H9 (cell line): ENCODE data around the gene ZNF101. TPM values are rescaled to one million over a fixed set of nuclear protein-coding genes. Genes with fewer than 3 reads are reported as not detected.

Experiments
- DNase-seq: peaks from one replicate; pipeline ENCODE4 v3.0.0-alpha.2; 2017
- H2AFZ ChIP-seq: one replicate; pipeline ENCODE4 v1.6.1; 2013; ENCODE audit warnings: mild to moderate bottlenecking, low read length, control low read depth, moderate library complexity
- H2AK5ac ChIP-seq: 2 replicates; pipeline ENCODE4 v1.6.1; 2013; ENCODE audit warnings: low read length, control low read depth, mixed read lengths; ENCODE audit not compliant: insufficient read length
- H2BK120ac ChIP-seq: one replicate; pipeline ENCODE4 v1.6.1; 2013; ENCODE audit warnings: low read depth, mild to moderate bottlenecking, low read length, control low read depth, inconsistent platforms; ENCODE audit not compliant: poor library complexity, severe bottlenecking
- H2BK12ac ChIP-seq: 2 replicates; pipeline ENCODE4 v1.6.1; 2013; ENCODE audit warnings: low read length, control low read depth, mixed read lengths, low read depth; ENCODE audit not compliant: insufficient read length
- H2BK15ac ChIP-seq: 2 replicates; pipeline ENCODE4 v1.6.1; 2013; ENCODE audit warnings: low read depth, low read length, control low read depth
- H2BK20ac ChIP-seq: one replicate; pipeline ENCODE4 v1.6.1; 2013; ENCODE audit warnings: low read depth, mild to moderate bottlenecking, low read length, control low read depth, inconsistent platforms; ENCODE audit not compliant: poor library complexity, severe bottlenecking
- H2BK5ac ChIP-seq: 2 replicates; pipeline ENCODE4 v1.6.1; 2013; ENCODE audit warnings: low read length, control low read depth, mixed read lengths; ENCODE audit not compliant: insufficient read length
- H3K14ac ChIP-seq: 2 replicates; pipeline ENCODE4 v1.6.1; 2013; ENCODE audit warnings: low read length, control low read depth; ENCODE audit not compliant: insufficient read depth
- H3K18ac ChIP-seq: 2 replicates; pipeline ENCODE4 v1.6.1; 2013; ENCODE audit warnings: low read depth, mild to moderate bottlenecking, mixed read lengths, low read length, control low read depth; ENCODE audit not compliant: insufficient read length
- H3K23ac ChIP-seq: 2 replicates; pipeline ENCODE4 v1.6.1; 2013; ENCODE audit warnings: low read length, control low read depth, mixed read lengths, low read depth; ENCODE audit not compliant: insufficient read length
- H3K23me2 ChIP-seq: 2 replicates; pipeline ENCODE4 v1.6.1; 2013; ENCODE audit warnings: low read depth, mild to moderate bottlenecking, mixed read lengths, low read length, control low read depth; ENCODE audit not compliant: insufficient read length, poor library complexity, severe bottlenecking
- H3K27ac ChIP-seq: 2 replicates; pipeline ENCODE4 v1.5.1; 2013; ENCODE audit warnings: low read length, control low read depth, mixed read lengths, low read depth; ENCODE audit not compliant: insufficient read length
- H3K27me3 ChIP-seq: 2 replicates; pipeline ENCODE4 v1.6.1; 2013; ENCODE audit warnings: low read length, control low read depth, inconsistent platforms; ENCODE audit not compliant: insufficient read depth
- H3K4ac ChIP-seq: 2 replicates; pipeline ENCODE4 v1.6.1; 2013; ENCODE audit warnings: low read depth, mild to moderate bottlenecking, control low read depth, inconsistent platforms, low read length, moderate library complexity
- H3K4me1 ChIP-seq: 2 replicates; pipeline ENCODE4 v1.6.1; 2013; ENCODE audit warnings: low read length, control low read depth, inconsistent platforms; ENCODE audit not compliant: insufficient read depth
- H3K4me2 ChIP-seq: 2 replicates; pipeline ENCODE4 v1.6.1; 2013; ENCODE audit warnings: low read length, control low read depth, mixed read lengths; ENCODE audit not compliant: insufficient read length, insufficient read depth
- H3K56ac ChIP-seq: 2 replicates; pipeline ENCODE4 v1.6.1; 2013; ENCODE audit warnings: low read depth, mild to moderate bottlenecking, mixed read lengths, low read length, control low read depth; ENCODE audit not compliant: insufficient read length
- H3K79me1 ChIP-seq: 2 replicates; pipeline ENCODE4 v1.6.1; 2013; ENCODE audit warnings: low read depth, mild to moderate bottlenecking, moderate library complexity, low read length, control low read depth, inconsistent platforms; ENCODE audit not compliant: insufficient read depth, poor library complexity, severe bottlenecking
- H3K79me2 ChIP-seq: 2 replicates; pipeline ENCODE4 v1.6.1; 2013; ENCODE audit warnings: low read length, control low read depth, inconsistent platforms; ENCODE audit not compliant: insufficient read depth
- H3K9ac ChIP-seq: 2 replicates; pipeline ENCODE4 v1.6.1; 2013; ENCODE audit warnings: low read length, control low read depth, mixed read lengths; ENCODE audit not compliant: insufficient read length; ENCODE audit errors: extremely low read depth
- H3K9me3 ChIP-seq: one replicate; pipeline ENCODE4 v1.6.1; 2013; ENCODE audit warnings: low read depth, low read length, inconsistent platforms; ENCODE audit not compliant: control insufficient read depth
- H3T11ph ChIP-seq: one replicate; pipeline ENCODE4 v1.6.1; 2013; ENCODE audit warnings: mild to moderate bottlenecking, low read length, control low read depth, inconsistent platforms
- H4K20me1 ChIP-seq: one replicate; pipeline ENCODE4 v1.6.1; 2013; ENCODE audit not compliant: control insufficient read depth, insufficient read length, insufficient read depth
- H4K5ac ChIP-seq: 2 replicates; pipeline ENCODE4 v1.6.1; 2013; ENCODE audit warnings: low read depth, mild to moderate bottlenecking, mixed read lengths, low read length, control low read depth; ENCODE audit not compliant: insufficient read length
- H4K8ac ChIP-seq: replicated peaks from 2 replicates; pipeline ENCODE4 v1.6.1; 2013; ENCODE audit warnings: low read length, control low read depth, mixed read lengths, low read depth; ENCODE audit not compliant: insufficient read length
- H4K91ac ChIP-seq: 2 replicates; pipeline ENCODE4 v1.6.1; 2013; ENCODE audit warnings: low read depth, mild to moderate bottlenecking, moderate library complexity, mixed read lengths, low read length, control low read depth; ENCODE audit not compliant: insufficient read length
- H3K27ac Mint-ChIP-seq, 3 experiments: 2 replicates in 2 of 3; 3 replicates in 1 of 3; pipeline ENCODE4 v1.8.0; 2020 to 2021; ENCODE audit warnings: mixed read lengths in 3 of 3, mild to moderate bottlenecking in 1 of 3, moderate library complexity in 1 of 3
- H3K27me3 Mint-ChIP-seq: 2 replicates; pipeline ENCODE4 v1.8.0; 2021; ENCODE audit warnings: low read depth, mild to moderate bottlenecking, moderate library complexity, mixed read lengths
- H3K36me3 Mint-ChIP-seq, 3 experiments: 2 replicates in 2 of 3; 3 replicates in 1 of 3; pipeline ENCODE4 v1.8.0; 2020 to 2021; ENCODE audit warnings: low read depth in 3 of 3, mixed read lengths in 3 of 3; ENCODE audit not compliant: insufficient read depth in 1 of 3
- H3K4me1 Mint-ChIP-seq, 2 experiments: 2 replicates each; pipeline ENCODE4 v1.8.0; 2020; ENCODE audit warnings: mixed read lengths in 2 of 2
- H3K4me3 Mint-ChIP-seq, 2 experiments: 2 replicates in 1 of 2; 3 replicates in 1 of 2; pipeline ENCODE4 v1.8.0; 2020 to 2021; ENCODE audit warnings: mild to moderate bottlenecking in 2 of 2, mixed read lengths in 2 of 2, moderate library complexity in 1 of 2
- H3K9me3 Mint-ChIP-seq, 2 experiments: 2 replicates in 1 of 2; 3 replicates in 1 of 2; pipeline ENCODE4 v1.8.0; 2020; ENCODE audit warnings: mild to moderate bottlenecking in 2 of 2, mixed read lengths in 2 of 2, moderate library complexity in 1 of 2
- WGBS: extraction: QIAGEN DNeasy Blood & Tissue Kit; methylation state at CpG from one replicate; pipeline ENCODE4 v1.1.7; 2013; ENCODE audit warnings: missing lambda C conversion rate, low lambda C conversion rate, mixed read lengths; ENCODE audit not compliant: insufficient read length; ENCODE audit errors: extremely low coverage; 5-methylcytosine and 5-hydroxymethylcytosine counted together
- total RNA-seq: library from RNA; stranded (reverse); gene quantifications from 2 replicates; pipeline ENCODE4 v1.2.1, GENCODE V29; 2021
- TF ChIP-seq, protein P1 (sequence below): fragments of 200-600 bp; sonication (generic); conservative IDR thresholded peaks from 3 replicates; pipeline ENCODE4 v1.8.0; 2021; ENCODE audit warnings: antibody characterized with exemption, mild to moderate bottlenecking

Gene ZNF101
- total RNA-seq, 1 experiment from 2014 or later: 46.9 TPM

DNA sequence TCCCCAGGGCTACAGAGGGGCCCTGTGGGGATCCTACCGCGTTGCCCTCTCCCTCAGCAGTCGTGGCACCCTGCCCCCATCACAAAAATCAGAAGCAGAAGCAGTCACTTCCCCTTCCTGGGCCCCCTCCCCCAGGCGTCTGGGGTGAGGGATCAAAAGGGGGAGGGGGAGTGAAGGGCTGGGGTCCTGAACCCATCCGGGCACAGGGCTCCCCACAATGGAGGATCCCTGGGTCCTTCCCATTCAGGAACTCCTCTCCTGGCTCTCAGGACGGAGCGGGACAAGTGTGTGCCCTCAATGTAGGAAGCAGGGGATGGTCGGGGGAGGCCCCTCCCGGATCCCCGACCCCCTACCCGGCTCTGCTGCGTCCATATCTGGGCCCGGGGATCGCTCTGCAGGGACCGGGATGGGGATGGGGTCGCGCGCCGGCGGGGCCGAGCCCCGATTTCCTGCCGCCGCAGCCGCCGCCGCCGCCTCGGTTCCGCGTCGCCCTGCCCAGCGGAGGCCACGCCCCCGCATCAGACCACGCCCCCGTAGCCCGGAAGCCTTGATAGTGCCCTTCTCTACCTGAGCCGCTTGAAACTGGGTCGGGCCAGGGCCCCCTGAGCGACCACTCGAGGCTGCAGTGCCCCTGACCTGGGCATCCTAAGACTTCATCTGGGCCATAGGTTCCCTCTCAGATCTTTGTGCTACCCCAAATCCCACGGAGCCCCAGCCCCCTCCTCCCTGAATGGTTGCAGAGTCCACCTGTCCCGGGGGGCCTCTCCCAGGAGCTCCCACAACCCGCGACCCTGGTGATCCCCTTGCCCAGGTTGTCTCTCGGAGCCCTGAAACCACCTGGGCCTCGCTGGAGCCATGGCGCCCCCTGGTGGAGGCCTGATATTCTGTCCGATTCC lies 25.2 kb upstream of the ZNF101 start, which contains the start of gene GMIP:
Gene GMIP, minus strand, starts transcription at position 500 of the 896 bp plus-strand sequence. Its CDS starts 128 bp downstream, at position 372.
- Histone ChIP-seq H2BK15ac (no peak within 1 kb of the TSS), H3K9me3 (no peaks in the 10 kb centered on the region), H3K79me2 (no peaks in the 10 kb centered on the region), H3K27me3 (no peaks in the 10 kb centered on the region), H4K8ac (no peak within 1 kb of the TSS), H3T11ph (no peak within 1 kb of the TSS), H4K5ac (no peak within 1 kb of the TSS), H2BK12ac (no peak within 1 kb of the TSS), H3K27ac (no peak within 1 kb of the TSS), H2AFZ (no peak within 1 kb of the TSS), H3K4me1 (no peaks in the 10 kb centered on the region), H3K23me2 (peaks cover 8% of the 10 kb centered on the region), H3K23ac (no peak within 1 kb of the TSS), H4K20me1 (no peaks in the 10 kb centered on the region), H3K9ac (peak within 1 kb of the TSS; percentile 54), H2BK120ac (no peak within 1 kb of the TSS), H3K4ac (no peak within 1 kb of the TSS), H3K56ac (no peak within 1 kb of the TSS), H3K14ac (peak within 1 kb of the TSS; percentile 83), H2BK5ac (no peak within 1 kb of the TSS), H4K91ac (no peak within 1 kb of the TSS), H2BK20ac (no peak within 1 kb of the TSS), H2AK5ac (no peak within 1 kb of the TSS), H3K4me2 (peak within 1 kb of the TSS; percentile 78), H3K79me1 (no peaks in the 10 kb centered on the region), H3K18ac (peak within 1 kb of the TSS; percentile 81)
- peak; percentile 90 for DNase-seq
- TF ChIP-seq, protein P1, sequence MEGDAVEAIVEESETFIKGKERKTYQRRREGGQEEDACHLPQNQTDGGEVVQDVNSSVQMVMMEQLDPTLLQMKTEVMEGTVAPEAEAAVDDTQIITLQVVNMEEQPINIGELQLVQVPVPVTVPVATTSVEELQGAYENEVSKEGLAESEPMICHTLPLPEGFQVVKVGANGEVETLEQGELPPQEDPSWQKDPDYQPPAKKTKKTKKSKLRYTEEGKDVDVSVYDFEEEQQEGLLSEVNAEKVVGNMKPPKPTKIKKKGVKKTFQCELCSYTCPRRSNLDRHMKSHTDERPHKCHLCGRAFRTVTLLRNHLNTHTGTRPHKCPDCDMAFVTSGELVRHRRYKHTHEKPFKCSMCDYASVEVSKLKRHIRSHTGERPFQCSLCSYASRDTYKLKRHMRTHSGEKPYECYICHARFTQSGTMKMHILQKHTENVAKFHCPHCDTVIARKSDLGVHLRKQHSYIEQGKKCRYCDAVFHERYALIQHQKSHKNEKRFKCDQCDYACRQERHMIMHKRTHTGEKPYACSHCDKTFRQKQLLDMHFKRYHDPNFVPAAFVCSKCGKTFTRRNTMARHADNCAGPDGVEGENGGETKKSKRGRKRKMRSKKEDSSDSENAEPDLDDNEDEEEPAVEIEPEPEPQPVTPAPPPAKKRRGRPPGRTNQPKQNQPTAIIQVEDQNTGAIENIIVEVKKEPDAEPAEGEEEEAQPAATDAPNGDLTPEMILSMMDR: peak; percentile 95
- Mint-ChIP-seq H3K27me3 (no peaks in the 10 kb centered on the region), H3K4me1 (peaks cover 6 to 8% of the 10 kb centered on the region in 2 experiments), H3K4me3 (peak within 1 kb of the TSS; percentile 89 to 90), H3K9me3 (no peaks in the 10 kb centered on the region; a peak in 1 of 5 replicates), H3K36me3 (peaks cover 15 to 41% (median 40%) of the 10 kb centered on the region in 3 experiments; a peak in 6 of 7 replicates), H3K27ac (peak within 1 kb of the TSS; percentile 89 to 98 (median 96))
- no CpG with 5 or more reads among the region's 50 CpGs for WGBS
